Vagina (tissue), 2 donors: ENCODE measurements around the gene KYAT1.
"Not testable (repeated sequence)": the region's sequence is repeated elsewhere in the genome, so short reads cannot be mapped to it uniquely, and the experiment has no call there.

Source experiments
- POLR2A ChIP-seq, 2 donors: fragments of 450-650 bp; IDR thresholded peaks; one replicate each; pipeline ENCODE4 v1.6.1; 2017; ENCODE audit warnings: antibody characterized with exemption in 2 of 2, mild to moderate bottlenecking in 2 of 2, moderate library complexity in 2 of 2
- TF ChIP-seq, protein P1 (sequence below), 3 experiments: fragments of 450-650 bp in 2 of 3; fragments of 200-600 bp in 1 of 3; sonication (generic) in 1 of 3; IDR thresholded peaks; one replicate each; pipeline ENCODE4 v1.5.1; 2017 to 2019; ENCODE audit warnings: antibody characterized with exemption in 3 of 3, mild to moderate bottlenecking in 2 of 3, moderate library complexity in 2 of 3

DNA sequence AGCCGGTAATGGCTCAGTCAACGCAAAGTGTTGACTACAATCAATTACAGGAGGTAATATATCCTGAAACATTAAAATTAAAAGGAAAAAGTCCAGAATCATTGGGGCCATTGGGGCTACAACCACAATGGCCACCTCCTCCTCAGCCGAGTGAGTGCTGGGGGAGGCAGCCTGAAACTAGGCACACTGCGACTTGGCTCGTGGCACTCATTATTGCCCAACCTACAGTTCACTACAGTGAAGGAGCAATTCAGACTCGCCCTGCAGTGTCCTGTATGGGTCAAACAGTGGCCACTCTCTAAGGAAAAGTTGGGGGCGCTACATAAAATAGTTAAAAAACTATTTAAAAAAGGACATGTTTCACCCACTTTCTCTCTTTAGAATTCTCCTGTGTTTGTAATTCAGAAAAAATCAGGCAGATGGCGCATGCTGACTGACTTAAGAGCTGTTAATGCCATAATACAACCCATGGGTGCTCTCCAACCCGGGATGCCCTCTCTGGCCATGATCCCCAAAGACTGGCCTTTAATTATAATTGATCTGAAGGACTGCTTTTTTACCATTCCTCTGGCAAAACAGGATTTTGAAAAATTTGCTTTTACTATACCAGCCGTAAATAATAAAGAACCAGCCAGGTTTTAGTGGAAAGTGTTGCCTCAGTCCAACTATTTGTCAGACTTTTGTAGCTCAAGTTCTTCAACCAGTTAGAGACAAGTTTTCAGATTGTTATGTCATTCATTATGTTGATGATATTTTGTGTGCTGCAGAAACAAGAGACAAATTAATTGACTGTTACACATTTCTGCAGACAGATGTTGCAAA is 29.8 kb downstream of the KYAT1 start:
- TF ChIP-seq, protein P1, sequence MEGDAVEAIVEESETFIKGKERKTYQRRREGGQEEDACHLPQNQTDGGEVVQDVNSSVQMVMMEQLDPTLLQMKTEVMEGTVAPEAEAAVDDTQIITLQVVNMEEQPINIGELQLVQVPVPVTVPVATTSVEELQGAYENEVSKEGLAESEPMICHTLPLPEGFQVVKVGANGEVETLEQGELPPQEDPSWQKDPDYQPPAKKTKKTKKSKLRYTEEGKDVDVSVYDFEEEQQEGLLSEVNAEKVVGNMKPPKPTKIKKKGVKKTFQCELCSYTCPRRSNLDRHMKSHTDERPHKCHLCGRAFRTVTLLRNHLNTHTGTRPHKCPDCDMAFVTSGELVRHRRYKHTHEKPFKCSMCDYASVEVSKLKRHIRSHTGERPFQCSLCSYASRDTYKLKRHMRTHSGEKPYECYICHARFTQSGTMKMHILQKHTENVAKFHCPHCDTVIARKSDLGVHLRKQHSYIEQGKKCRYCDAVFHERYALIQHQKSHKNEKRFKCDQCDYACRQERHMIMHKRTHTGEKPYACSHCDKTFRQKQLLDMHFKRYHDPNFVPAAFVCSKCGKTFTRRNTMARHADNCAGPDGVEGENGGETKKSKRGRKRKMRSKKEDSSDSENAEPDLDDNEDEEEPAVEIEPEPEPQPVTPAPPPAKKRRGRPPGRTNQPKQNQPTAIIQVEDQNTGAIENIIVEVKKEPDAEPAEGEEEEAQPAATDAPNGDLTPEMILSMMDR (IDR thresholded peaks at IDR 0.05), result peak in 2 of 3 experiments; percentile 43 to 54
- not testable (repeated sequence) for TF ChIP-seq POLR2A (IDR thresholded peaks at IDR 0.05)
